GM18861 (cell line): ENCODE measurements around the gene CFAP54.

Experiments
- ATAC-seq: cut with Tn5 transposase; IDR thresholded peaks from one replicate; pipeline ENCODE4 v1.9.1; 2021; ENCODE audit not compliant: unreplicated experiment

The CFAP54 gene

DNA sequence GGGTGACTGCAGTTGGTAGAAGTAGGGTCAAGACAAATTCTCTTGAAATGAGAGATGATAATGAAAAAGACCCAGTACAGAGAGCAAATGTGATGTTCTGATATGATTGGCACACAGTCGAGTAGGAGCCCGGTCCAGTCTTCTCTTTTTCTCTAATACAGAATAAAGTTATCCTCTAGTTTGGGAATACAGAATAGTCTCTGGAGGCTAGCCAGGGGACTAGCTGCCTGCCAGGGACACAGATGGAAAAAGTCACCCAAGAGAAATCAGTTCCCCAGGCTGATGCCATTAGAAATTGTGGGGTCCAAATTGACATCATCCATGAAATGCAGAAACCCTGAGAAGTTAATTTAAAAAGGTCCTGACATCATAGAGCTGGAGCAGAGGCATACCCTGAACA, 240.5 kb downstream of the CFAP54 start:
- no peak for ATAC-seq

DNA sequence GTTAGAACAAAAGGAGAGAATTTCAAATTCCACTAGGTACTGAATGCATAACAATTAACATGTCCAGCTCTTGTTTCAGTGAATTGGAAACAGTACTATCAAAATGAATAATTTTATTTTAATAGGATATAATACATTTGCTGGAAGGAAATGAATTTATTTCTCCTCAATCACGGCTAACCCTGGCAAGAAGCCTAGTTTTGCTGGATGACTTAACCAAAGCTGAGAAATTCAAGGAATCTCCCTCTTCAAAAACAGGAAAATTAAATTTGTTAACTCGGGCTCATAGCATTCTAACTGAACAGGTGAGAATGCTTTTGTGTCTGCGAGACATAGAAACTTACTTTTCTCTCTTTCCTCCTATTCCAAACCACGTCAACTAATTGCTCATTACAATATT, 254.2 kb downstream of the CFAP54 start:
- ATAC-seq = no peak

DNA sequence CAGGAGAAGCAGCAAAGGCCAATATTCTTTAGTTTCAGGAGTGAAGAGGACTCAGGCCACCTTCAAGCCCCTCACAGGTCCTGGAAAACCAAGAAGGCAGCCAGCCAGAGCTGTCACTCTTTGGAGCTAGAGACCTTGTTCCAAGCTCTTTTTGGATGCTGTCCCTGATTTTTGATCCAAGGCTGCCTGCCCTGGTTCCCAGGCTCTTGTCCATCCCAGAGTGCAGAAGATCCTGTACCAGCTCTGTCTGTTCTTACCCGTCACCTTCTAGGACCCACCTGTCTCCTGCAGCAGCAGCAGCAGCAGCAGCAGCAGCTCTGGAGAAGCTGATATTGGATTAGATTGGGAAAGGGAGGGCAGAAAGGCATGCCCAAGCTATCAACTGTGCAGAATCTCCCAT, 260.6 kb downstream of the CFAP54 start:
- ATAC-seq = no peak

DNA sequence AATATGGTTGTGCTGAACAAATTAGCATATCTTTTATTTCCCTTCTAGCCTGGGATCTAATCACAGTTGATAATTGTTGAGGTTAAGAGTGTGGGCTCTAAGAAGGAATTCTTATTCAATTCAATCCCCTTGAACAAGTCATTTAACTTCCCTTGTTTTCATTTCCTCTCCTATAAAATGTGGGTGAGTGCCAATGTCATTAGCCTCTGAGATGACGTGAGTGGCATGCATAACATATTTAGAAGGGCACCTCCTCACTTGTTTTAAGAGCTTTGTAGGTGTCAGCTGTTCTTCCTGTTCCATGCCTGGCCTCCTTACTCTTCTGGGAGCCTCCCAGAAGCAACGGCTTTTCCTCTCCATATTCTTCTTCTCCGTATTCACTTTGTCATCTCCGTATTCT, 262.2 kb downstream of the CFAP54 start:
- no peak for ATAC-seq

DNA sequence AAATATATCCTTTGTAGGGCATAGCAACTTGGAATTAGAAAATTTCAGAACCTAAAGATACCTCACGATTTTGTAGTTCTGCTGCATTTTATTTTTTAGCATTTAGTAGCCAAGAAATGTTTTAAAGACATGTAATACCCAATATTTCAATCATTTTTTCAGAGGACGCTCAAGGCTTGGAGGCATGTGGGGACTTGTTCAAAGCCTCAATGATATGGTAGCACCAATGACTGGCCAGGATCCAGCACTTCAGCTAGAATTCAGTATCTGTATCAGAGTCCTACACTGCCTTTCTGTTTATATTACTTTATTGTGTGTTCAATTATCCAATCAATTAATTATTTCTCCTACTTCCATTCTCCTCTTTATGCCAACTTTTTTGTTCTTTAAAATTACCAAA, 262.8 kb downstream of the CFAP54 start:
- ATAC-seq = no peak

DNA sequence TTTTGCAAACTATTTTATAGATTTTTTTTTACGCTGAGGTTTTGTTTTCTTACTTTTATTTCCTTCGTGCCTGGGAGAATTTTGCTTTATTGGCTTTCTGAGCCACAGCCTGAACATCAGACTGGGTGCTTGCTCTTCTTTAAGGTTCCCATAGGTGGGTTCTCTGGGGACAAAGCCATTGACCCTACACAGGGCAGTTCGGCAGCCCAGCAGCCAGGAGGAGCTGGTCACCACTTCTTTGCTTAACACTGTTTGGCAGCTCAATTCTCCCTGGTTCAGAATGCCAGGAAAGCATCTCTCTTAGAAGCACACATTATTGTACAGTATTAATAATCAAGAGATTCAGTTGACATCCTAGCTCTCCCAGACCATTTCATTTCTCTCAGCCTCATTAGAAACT, 276.9 kb downstream of the CFAP54 start:
- ATAC-seq = no peak

DNA sequence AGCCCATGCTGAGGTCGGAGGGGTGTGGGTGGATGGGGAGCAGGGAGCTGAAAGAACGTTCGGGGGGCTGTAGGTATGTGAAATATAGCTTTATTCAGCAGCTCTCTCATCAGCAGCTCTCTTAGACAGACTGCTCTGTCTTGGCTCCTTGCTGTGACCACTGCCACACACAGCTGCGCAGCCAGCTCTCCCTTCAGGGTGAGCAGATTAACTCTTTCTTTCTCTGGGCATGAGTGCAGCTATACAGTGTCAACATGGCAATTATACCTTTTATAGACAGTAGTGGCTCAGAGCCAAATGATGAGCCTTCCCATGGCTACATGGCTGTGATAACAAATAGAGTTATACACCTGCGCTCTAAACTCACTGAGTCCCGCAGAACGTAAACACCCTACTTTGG, 280.0 kb downstream of the CFAP54 start:
- no peak for ATAC-seq

DNA sequence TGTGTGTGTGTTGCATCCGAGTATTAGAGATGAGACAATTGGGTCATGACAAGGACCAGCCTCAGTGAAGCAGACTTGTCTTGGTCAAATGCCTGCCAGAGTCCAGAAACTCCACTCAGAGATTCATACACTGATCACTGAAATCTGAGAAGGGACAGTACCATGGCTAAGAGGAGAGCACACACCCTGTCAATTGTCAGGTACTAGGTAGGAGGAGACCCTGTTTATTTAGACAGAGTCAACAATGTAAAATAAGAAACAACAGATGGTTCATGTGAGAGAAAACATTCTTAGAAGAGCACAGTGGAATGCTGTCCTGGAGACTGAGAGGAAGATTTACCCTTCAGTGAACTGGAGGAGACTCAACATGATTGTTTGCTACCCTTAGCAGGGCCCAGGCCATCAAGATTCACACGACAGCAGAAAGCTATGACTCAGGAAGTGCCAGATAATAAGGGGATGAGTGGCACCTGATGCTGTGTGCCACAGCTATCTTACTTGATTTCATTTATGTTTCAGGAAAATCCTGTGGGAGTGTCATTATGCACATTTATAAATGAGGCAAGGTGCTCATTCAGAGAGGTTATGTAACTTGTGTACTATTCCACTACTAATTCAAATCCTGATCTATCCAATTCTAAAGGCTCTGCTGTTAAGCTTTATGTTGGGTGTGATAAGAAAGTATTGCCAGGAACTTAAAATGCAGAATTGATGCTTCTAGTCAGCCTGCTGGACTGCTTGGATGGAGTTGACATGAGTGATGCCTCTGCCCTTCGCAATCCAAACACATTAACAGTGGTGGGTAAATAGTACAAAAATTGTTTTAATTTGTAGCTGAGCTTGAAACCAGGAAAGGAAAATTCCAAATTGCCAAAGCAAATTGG, 281.1 kb downstream of the CFAP54 start:
- no peak for ATAC-seq

DNA sequence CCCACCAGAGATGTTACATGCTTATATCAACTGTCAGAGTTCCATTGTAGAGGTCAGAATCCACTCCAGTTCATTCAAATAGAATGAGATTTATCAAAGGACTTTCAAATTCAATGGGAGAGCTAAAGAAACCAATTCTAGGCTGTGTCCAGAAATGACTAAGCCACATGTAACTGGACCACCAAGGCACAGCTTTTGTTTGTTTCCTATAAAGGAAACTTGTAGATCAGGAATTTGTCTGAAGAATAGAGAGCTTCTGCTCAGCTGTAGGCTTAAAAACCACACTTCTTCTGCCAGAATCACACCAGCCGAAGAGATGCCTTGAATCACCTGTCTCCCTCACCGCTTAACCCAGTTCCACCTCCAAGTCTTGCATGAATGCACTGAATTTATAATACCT, 283.7 kb downstream of the CFAP54 start:
- no peak for ATAC-seq

DNA sequence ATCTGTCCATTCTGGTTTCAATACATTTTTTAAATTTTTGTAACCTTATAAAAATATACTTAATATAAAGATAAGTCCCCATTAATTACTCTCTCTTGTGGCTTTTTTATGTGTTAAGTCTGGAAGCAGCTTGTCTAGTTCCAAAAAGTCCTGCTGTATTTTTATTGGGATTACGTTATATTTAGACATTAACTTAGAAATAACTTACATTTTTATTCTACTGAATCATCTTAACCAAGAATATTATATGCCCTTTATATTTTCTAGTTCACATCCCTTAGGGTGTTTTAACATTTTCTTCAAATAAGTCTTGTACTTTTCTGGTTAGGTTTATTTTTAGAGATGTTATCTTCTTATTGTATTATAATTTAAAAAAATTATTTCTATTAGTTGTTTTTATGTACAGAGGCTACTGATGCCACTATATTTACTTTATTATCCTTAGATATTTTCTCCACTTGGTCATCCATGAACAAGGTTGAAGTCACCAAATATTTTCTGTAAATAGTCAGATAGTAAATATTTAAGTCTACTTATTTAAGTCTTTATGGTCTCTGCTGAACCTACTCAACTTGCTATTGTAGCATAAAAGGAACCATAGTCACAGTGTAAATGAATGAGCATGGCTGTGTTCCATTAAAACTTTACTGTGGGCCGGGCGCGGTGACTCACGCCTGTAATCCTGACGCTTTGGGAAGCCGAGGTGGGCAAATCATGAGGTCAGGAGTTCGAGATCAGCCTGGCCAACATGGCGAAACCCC, 285.3 kb downstream of the CFAP54 start:
- ATAC-seq = no peak

DNA sequence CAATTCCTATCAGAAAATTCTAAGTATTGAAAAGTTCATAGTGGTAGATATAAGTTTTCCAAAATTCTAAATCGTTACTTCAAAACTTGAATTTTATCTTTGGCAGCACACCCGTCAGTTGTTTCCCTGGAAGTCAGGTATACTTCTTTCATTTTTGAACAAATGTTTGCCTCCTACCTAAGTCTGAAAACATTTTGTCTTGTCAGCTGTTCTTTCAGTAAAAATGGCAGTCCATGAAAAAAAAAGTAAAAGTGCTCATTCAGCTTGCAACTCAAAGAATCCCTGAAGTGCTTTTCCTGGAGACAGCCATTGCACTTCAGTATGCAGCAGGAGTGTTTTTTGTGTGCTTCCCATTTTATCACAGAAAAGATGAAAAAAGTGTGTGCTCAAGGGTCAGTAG, 287.5 kb downstream of the CFAP54 start:
- ATAC-seq = no peak

DNA sequence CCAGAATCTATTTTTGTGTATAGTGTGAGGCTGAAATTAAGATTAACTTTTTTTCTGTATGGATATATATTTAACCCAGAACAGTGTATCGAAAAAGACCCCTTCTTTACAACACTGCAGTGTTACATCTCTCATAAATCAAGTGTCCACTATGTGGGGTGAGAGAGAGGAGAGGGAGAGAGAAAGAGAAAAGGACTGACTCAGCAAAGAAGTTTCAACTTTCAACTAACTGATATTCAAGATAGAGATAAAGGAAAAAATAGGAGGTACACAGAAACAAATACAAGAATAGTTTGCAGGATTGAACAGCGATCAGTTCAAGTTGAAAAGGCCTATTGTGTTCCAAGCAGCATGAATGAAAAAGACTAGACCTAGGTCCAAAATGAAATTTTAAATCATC, 291.0 kb downstream of the CFAP54 start:
- no peak for ATAC-seq

DNA sequence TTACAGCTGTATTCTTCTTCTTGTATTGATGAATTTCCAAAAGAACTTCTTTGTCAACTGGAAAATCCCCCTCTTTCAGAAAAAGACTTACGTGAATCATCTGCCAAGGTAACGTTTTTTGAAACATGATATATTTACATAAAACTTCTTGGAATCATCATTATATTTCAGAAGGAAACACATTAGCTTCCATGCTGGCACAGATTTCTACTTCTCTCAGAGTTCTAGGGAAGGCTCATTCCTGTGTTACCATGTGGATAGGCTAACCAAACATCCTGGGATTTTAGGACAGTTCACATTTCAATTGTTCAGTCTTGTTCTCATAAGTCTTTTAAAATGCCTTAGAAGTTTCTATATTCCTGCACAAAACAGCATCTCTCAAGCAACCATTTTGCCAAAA, 297.4 kb downstream of the CFAP54 start:
- ATAC-seq = no peak

DNA sequence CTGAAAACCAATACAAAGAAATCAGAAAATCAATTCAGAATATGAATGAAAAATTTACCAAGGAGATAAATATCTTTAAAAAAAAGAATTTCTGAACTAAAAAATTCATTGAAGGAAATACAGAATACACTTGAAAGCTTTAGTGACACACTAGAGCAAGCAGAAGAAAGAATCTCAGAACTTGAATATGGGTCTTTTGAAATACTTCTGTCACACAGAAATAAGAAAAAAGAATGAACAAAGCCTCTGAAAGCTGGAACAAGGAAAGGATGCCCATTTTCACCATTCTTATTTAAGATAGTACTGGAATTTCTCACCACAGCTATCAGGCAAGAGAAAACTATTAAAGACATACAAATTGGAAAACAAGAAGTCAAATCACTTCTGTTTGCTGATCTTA, 314.6 kb downstream of the CFAP54 start:
- ATAC-seq = no peak

DNA sequence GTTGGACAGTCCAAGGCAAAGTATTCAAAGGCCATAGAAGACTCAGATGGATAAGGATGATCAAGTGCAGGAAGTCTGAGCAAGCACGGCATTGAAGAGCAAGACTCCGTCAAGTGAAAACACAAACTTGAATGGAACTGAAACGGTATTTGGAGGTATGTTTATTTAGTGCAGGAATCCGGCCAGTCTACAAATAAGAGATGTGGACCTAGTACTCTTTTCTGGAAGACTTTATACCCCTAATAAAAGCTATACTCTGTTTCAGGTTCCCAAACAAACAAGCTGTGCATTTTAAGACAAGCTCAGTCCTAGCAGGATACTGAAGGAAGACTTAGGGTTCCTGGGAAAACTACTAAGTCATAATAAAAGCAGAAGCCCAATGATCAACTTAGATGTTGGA, 316.9 kb downstream of the CFAP54 start:
- ATAC-seq = no peak

DNA sequence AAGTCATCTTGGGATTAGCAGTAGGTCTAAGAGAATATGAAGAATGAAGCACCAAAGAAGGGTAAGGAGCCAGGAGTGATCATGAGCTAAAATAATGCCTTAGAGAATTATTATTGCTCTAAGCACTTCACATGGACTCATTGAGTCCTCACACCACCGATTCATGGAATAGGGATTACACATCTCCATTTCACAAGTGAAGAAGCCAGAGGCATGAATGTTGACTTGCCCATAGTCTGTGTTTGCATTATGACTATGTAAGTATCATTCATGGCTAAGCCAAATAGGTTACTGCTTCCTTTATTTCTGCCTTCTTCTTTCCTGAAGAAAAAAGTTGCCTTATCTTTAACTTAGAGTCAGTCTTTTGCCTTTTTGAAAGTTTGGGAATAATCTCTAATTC, 318.4 kb downstream of the CFAP54 start:
- no peak for ATAC-seq

DNA sequence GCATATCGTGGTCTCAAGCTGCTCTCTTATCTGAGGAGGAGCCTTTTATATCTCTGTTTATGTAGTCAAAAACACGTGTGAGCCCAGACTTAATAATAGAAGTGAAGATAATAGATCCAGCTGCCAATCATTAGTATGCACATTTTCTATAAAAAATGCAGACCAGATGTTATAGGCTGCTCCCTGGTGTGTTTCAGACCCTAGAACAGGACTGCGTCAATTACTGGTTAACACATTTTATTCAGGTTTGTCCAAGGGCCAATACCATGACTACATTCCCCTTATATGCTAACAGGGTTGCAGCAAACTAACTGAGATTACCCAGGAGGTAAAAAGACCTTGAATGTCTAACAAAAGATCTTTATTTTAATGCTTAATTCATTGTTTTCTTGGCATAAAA, 319.2 kb downstream of the CFAP54 start:
- no peak for ATAC-seq

DNA sequence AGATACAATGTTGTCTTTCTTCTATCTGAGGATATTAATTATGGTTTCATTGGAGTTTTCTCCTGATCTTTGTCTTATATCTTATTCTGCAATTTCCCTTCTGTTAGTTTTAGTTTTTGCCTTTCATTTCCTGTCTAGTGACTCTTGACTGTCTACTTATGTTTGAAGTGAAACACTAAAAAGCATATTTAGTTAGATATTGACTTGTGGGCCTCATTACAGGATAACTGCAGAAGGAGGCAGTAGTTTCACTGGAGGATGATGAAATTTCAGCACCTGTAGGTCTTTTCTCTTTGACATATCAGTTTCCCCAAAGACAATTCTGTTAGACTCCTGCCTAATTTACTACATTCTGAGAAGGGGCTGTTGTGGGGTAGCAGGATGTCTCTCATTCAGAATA, 320.1 kb downstream of the CFAP54 start:
- peak; percentile 49 for ATAC-seq

DNA sequence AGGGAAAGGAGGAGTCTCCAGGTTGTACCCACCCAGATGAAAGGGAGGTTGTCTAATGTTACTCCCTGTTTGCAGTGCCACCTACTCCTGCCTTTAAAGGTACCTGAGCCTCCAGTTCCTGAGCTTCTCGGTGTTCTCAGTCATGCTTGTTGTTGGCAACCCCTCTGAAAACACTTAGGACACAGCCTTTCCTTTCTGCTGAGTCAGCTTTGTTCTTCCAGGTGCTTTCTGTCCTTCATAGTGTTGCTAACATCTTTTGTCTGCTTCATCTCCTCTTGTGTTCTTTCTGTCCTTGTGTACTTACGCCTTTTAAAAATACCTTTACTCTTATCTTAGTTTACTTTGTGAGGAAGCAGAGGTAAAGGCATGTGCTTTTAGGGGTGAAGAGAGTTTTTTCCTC, 320.7 kb downstream of the CFAP54 start:
- no peak for ATAC-seq

DNA sequence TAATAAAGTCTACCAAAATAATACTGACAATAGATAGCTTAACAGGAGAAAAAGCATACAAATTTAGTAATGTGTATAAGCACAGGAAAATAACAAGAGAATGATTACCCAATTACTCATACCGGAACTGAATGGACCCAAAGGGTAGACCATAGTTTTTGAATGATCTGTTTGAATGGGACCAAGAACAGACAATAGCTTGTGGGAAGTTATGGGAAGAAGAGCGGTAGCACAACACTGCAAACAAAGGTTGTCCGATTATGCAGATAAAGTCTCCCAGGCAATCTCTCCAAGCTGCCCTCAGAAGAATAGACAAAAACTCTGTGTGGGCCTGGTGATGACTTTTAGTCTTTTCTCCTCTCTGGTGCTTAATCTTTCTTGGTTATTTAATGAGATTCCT, 321.1 kb downstream of the CFAP54 start:
- no peak for ATAC-seq

DNA sequence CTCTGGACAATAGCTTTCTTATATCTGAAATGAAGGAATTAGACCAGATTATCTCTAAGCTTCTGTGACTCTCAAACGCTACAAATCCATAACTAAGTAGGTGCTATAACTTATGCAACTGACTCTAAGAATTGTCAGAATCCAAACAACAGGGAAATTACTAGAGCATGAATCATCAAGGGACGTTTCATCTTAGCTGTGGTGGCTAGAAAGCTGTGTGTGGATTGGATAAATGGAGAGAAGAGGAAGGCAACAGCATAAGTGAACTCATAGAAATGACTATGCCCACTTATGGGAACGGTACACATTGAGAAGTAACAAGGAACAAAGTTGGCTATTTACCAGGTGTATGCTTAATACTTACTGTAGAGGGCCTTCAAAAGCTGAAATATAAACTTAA, 321.7 kb downstream of the CFAP54 start:
- ATAC-seq = no peak

DNA sequence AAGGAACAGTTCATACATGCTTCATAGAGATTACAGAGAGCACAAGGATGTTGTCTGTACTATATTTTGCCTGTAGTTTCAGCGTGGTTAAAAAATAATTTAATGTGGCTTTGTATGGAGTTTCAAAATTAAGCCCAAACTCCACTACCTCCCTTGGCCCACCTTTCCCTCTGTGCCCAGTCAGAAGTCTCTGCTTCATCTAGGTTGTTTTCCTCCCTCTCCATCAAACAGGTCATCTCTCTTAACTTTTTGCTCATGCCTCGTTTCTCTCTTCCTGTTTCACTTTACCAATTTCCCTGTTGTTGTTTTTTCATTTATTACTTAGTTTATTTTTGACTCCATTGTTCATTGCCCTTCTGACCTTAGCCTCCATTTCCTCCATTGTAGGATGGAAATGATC, 322.8 kb downstream of the CFAP54 start:
- ATAC-seq = no peak
